ENCODE data around the gene EOLA1.

- TF ChIP-seq EZH2 (IDR thresholded peaks at IDR 0.05; ENCODE audit: borderline replicate concordance, insufficient read depth, low read depth, low read length, poor library complexity, severe bottlenecking) (no peak), CTCF (IDR thresholded peaks at IDR 0.05) (no peak)
Measured at GRCh38 chrX:149567621-149568417, 27.0 kb downstream of the EOLA1 start.
